Hepatocyte (in vitro differentiated cells): ENCODE data around the gene ARHGAP31. TPM values are rescaled to one million over a fixed set of nuclear protein-coding genes. Genes with fewer than 3 reads are reported as not detected.

Experiments used
- DNase-seq: peaks from one replicate; pipeline ENCODE4 v3.0.0-alpha.2; 2016; ENCODE audit warnings: low spot score
- H2AFZ ChIP-seq: fragments of 200-600 bp; sonication (generic); 2 replicates; pipeline ENCODE4 v1.6.0; 2016; ENCODE audit warnings: antibody characterized with exemption, mild to moderate bottlenecking
- H3K27ac ChIP-seq: fragments of 200-600 bp; sonication (generic); 2 replicates; pipeline ENCODE4 v1.5.1; 2016; ENCODE audit warnings: mild to moderate bottlenecking
- H3K27me3 ChIP-seq: fragments of 200-600 bp; sonication (generic); 2 replicates; pipeline ENCODE4 v1.6.1; 2016
- H3K36me3 ChIP-seq: fragments of 200-600 bp; sonication (generic); replicated peaks from 2 replicates; pipeline ENCODE4 v1.5.1; 2016; ENCODE audit warnings: low read depth; ENCODE audit not compliant: insufficient read depth
- H3K4me1 ChIP-seq: fragments of 200-600 bp; sonication (generic); 2 replicates; pipeline ENCODE4 v1.5.1; 2016; ENCODE audit warnings: mild to moderate bottlenecking, moderate library complexity; ENCODE audit not compliant: insufficient read depth
- H3K4me2 ChIP-seq: fragments of 200-600 bp; sonication (generic); 2 replicates; pipeline ENCODE4 v1.6.0; 2016
- H3K4me3 ChIP-seq: fragments of 200-600 bp; sonication (generic); 2 replicates; pipeline ENCODE4 v1.5.1; 2016; ENCODE audit warnings: mild to moderate bottlenecking
- H3K79me2 ChIP-seq: fragments of 200-600 bp; sonication (generic); 2 replicates; pipeline ENCODE4 v1.6.0; 2017; ENCODE audit warnings: mild to moderate bottlenecking
- H3K9me2 ChIP-seq: fragments of 200-600 bp; sonication (generic); replicated peaks from 2 replicates; pipeline ENCODE4 v1.6.0; 2017; ENCODE audit warnings: mild to moderate bottlenecking; ENCODE audit not compliant: insufficient read depth
- H3K9me3 ChIP-seq: fragments of 200-600 bp; sonication (generic); 2 replicates; pipeline ENCODE4 v1.5.1; 2016; ENCODE audit warnings: low read depth, mild to moderate bottlenecking
- H4K20me1 ChIP-seq: fragments of 200-600 bp; sonication (generic); 2 replicates; pipeline ENCODE4 v1.6.0; 2016; ENCODE audit warnings: mild to moderate bottlenecking; ENCODE audit not compliant: insufficient read depth, poor library complexity, severe bottlenecking
- EZH2 ChIP-seq: fragments of 200-600 bp; sonication (generic); IDR thresholded peaks from 2 replicates; pipeline ENCODE4 v1.6.1; 2016; ENCODE audit warnings: antibody characterized with exemption, mild to moderate bottlenecking, borderline replicate concordance
- EZH2phosphoT487 ChIP-seq: fragments of 200-600 bp; sonication (generic); IDR thresholded peaks from one replicate; pipeline ENCODE4 v1.6.1; 2018; ENCODE audit warnings: antibody characterized with exemption, mild to moderate bottlenecking, low read depth, moderate library complexity; ENCODE audit not compliant: unreplicated experiment, severe bottlenecking
- WGBS: methylation state at CpG from one replicate; pipeline ENCODE4 v1.1.6; 2016; ENCODE audit warnings: low lambda C conversion rate; ENCODE audit errors: missing lambda C conversion rate; 5-methylcytosine and 5-hydroxymethylcytosine counted together
- polyA plus RNA-seq: library from polyadenylated mRNA; unstranded; fragments of >200 nt; fragmentation: Nextera tagmentation; extraction: Ambion mirVana; gene quantifications from 2 replicates; pipeline ENCODE4 v1.2.1, GENCODE V29; 2016
- total RNA-seq: library from RNA; depleted of rRNA; stranded (reverse); fragments of >200 nt; gene quantifications from 2 replicates; pipeline ENCODE4 v1.2.3, GENCODE V29; 2014
- TF ChIP-seq, protein P1 (sequence below): fragments of 200-600 bp; sonication (generic); IDR thresholded peaks from 2 replicates; pipeline ENCODE4 v1.5.1; 2016; ENCODE audit warnings: antibody characterized with exemption, mild to moderate bottlenecking; ENCODE audit not compliant: poor library complexity

ARHGAP31 gene
- total and polyA plus RNA-seq, 2 experiments from 2014 or later: 2.9 to 7.3 TPM

DNA sequence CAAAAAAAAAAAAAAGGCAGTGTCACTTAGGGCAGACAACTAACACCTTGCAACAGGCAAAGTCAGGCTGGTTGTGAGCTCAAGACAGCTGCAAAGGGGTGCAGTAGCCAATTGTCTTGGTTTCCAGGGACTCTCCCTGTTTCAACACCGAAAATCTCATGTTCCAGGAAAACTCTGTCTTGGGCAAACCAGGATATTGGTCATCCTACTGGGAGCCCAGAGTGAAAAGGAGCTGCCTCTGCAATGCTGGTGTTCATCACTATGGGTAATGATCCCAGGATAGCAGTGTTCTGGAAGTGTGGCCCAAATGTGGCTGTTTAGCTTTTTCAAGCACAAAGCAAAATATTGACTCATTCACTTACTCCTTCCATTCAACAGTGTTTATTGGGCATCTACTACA, 82.6 kb downstream of the ARHGAP31 start:
- H3K4me3 ChIP-seq: no peak overlapping the region
- no peak overlapping the region for H3K4me2 ChIP-seq
- no peak overlapping the region for H3K27ac ChIP-seq
- no peaks in the 10 kb centered on the region for H3K79me2 ChIP-seq
- no peaks in the 10 kb centered on the region for H3K36me3 ChIP-seq
- WGBS: 97% methylated on average over 1 of the region's 1 CpG
- H3K9me3 ChIP-seq: no peaks in the 10 kb centered on the region
- H3K27me3 ChIP-seq: no peaks in the 10 kb centered on the region
- H4K20me1 ChIP-seq: no peaks in the 10 kb centered on the region
- no peak for DNase-seq
- no peaks in the 10 kb centered on the region for H3K9me2 ChIP-seq
- H2AFZ ChIP-seq: no peak overlapping the region
- H3K4me1 ChIP-seq: no peaks in the 10 kb centered on the region
- no peak for TF ChIP-seq EZH2

DNA sequence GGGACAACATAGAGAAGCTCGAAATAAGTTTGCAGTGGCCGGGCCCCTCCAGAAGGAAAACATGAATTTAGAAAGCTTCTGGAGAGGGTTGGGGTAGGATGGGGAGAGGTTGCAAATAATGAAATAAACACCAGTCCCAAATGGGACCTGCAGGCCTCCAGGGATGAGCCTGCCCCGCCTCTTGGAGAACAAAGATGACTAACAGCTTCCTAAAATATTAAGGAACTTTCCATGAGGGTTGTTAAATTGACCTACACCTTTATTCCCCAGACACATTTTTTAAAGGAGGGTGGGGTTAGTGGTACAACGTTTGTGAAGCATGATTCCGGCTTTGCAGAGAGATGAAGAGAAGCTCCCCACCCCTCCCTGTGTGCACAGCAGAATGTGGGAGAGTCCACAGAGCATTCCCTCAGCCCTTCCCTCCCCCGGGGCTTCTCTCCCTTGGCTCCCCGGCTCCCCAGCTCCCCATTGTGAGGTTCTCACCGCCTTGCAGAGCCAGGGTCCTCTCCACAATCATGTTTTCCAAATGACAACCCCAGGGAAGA, 84.1 kb downstream of the ARHGAP31 start:
- Histone ChIP-seq H3K36me3 (no peaks in the 10 kb centered on the region), H3K9me3 (no peaks in the 10 kb centered on the region), H3K79me2 (no peaks in the 10 kb centered on the region), H3K4me1 (no peaks in the 10 kb centered on the region), H3K4me2 (no peak overlapping the region), H3K27me3 (no peaks in the 10 kb centered on the region), H3K9me2 (no peaks in the 10 kb centered on the region), H3K4me3 (no peak overlapping the region), H3K27ac (no peak overlapping the region), H4K20me1 (no peaks in the 10 kb centered on the region), H2AFZ (no peak overlapping the region)
- TF ChIP-seq, protein P1, sequence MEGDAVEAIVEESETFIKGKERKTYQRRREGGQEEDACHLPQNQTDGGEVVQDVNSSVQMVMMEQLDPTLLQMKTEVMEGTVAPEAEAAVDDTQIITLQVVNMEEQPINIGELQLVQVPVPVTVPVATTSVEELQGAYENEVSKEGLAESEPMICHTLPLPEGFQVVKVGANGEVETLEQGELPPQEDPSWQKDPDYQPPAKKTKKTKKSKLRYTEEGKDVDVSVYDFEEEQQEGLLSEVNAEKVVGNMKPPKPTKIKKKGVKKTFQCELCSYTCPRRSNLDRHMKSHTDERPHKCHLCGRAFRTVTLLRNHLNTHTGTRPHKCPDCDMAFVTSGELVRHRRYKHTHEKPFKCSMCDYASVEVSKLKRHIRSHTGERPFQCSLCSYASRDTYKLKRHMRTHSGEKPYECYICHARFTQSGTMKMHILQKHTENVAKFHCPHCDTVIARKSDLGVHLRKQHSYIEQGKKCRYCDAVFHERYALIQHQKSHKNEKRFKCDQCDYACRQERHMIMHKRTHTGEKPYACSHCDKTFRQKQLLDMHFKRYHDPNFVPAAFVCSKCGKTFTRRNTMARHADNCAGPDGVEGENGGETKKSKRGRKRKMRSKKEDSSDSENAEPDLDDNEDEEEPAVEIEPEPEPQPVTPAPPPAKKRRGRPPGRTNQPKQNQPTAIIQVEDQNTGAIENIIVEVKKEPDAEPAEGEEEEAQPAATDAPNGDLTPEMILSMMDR: no peak
- TF ChIP-seq EZH2phosphoT487 (no peak), EZH2 (no peak)
- DNase-seq: no peak
- WGBS: 78% methylated on average over 8 of the region's 8 CpGs

DNA sequence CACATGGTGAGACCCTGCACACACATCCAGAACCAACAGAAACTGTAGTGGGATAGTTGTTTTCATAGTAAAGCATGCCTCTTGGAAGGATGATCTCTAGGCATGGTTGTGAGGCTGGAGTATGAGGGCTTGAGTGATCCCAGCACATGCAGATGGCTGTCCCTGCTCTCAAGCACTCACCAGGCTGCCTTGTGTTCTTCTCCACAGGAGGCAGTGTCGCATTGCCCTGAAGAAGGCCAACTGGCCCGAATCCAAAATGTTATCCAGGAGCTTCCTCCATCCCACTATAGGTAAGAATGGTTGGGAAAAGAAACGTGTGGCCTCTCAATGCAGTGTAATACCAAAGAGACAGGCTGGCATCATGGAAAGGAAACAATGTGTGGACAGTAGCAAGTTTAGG, 86.5 kb downstream of the ARHGAP31 start:
- no peak overlapping the region for H3K4me2 ChIP-seq
- H2AFZ ChIP-seq: no peak overlapping the region
- H3K4me3 ChIP-seq: no peak overlapping the region
- no peaks in the 10 kb centered on the region for H3K9me3 ChIP-seq
- no peaks in the 10 kb centered on the region for H3K36me3 ChIP-seq
- TF ChIP-seq, protein P1: no peak
- 87% methylated on average over 3 of the region's 3 CpGs for WGBS
- H3K79me2 ChIP-seq: no peaks in the 10 kb centered on the region
- no peaks in the 10 kb centered on the region for H3K27me3 ChIP-seq
- H3K9me2 ChIP-seq: no peaks in the 10 kb centered on the region
- no peaks in the 10 kb centered on the region for H3K4me1 ChIP-seq
- H3K27ac ChIP-seq: no peak overlapping the region
- H4K20me1 ChIP-seq: no peaks in the 10 kb centered on the region
- peak; percentile 28 for DNase-seq

DNA sequence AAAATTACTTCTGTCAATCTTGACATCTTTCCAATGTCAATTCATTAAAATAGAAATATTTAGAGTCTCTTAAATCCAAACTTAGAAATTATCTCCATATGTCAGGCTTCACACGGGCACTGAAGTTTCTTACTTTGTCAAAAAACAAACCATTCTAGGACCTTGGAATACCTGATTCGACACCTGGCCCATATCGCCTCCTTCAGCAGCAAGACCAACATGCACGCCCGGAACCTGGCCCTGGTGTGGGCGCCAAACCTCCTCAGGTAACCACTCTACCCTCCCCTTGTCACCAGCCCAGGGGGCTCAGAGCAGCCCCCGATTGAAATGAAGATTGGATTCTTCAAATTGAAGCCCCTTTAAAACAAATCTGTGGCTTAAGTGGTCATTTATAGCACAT, 88.0 kb downstream of the ARHGAP31 start:
- no peak overlapping the region for H3K4me3 ChIP-seq
- H3K4me2 ChIP-seq: no peak overlapping the region
- H3K9me2 ChIP-seq: no peaks in the 10 kb centered on the region
- H3K9me3 ChIP-seq: no peaks in the 10 kb centered on the region
- 94% methylated on average over 7 of the region's 7 CpGs for WGBS
- no peaks in the 10 kb centered on the region for H3K27me3 ChIP-seq
- no peak for DNase-seq
- H4K20me1 ChIP-seq: no peaks in the 10 kb centered on the region
- no peaks in the 10 kb centered on the region for H3K4me1 ChIP-seq
- TF ChIP-seq, protein P1: no peak
- TF ChIP-seq EZH2phosphoT487 (no peak), EZH2 (no peak)
- no peaks in the 10 kb centered on the region for H3K79me2 ChIP-seq
- no peak overlapping the region for H3K27ac ChIP-seq
- H2AFZ ChIP-seq: no peak overlapping the region
- no peaks in the 10 kb centered on the region for H3K36me3 ChIP-seq
